ENCODE measurements around the gene STK32C.

DNA sequence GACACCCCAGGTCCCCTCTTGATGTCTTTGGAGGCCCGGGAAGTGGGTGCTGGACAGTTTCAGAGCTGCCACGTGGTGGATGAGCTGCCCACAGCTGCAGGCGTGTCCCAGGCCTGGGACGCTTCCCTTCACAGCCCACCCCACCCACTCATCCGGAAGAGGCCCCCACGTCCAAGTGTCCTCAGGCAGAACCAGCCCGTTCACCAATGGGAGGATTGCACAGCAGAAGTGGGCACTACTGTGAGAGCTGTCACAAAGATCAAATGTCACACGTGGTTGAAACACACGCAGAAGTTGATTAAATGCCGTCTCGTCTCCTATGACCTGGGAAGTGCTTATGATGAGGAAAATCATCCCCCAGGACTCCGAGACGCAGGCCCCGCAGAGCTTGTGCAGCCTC lies 52.9 kb downstream of the STK32C start:
- TF ChIP-seq FOXM1 (IDR thresholded peaks at IDR 0.05; ENCODE audit: borderline replicate concordance) (no peak), SUZ12 (IDR thresholded peaks at IDR 0.05) (no peak)

All from HEK293T (cell line).